ENCODE measurements around the gene VRK2. TPM values are rescaled to one million over a fixed set of nuclear protein-coding genes. Genes with fewer than 3 reads are reported as not detected.

Gene VRK2
- total RNA-seq (2022) = 23.4 and 25.4 TPM in 2 replicates
- Bru-seq, nascent RNA = percentile 67 among the genes with signal in this experiment
- percentile 46 among the genes with signal in this experiment for BruChase-seq, experiment 1, labeled RNA remaining after a 6-hour chase
- percentile 48 among the genes with signal in this experiment for BruChase-seq, experiment 2, labeled RNA remaining after a 2-hour chase
- long read RNA-seq, transcript VRK2-201 (13 exons, 1,888 nt) = major isoform, 19 of 45 reads
- long read RNA-seq, partial matches to known transcripts = 8 of 45 reads
- long read RNA-seq, other reads (novel, unspliced or antisense) = 18 of 45 reads

DNA sequence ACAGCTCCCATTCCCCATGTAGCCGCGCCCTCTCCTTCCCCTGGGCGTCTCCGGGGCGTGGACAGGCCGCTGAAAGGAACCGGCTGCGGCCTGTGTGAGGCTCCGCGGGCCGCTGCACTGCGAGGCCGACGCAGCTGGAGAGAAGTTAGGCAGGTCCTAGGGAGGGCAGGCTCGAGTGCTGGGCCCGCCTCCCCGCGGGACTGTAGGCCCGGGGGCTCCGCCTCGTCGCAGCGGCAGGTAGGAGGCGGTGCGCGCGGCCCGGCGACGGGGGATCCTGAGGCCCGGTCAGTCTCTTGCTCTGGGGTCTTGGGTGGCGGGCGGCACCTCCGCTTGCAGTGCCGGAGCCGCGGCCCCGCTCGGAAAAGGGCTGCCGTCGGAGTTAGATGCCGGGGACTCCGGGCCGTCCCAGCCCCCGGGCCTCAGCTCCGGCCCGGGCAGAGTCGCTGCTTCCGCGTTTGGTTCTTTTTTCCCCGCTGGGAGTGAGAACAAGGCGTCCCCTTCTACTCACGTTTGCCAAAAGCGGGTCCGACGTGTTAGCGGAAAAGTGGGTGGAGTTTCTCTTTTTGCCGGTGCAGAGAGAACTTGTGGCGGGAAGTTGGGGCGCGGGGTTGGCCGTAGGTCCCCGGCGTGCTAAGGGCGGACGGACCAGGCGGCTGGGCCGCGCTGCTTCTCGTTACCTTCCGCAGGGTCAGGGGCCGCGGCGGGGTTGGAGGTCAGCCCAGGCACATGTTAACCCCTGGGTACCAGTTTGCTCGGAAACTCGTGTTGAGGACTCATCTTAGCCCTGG lies at the start of gene VRK2:
Gene VRK2 (plus strand): TSS at position 222 of the 788 bp plus-strand sequence. CDS start 2,026 bp downstream, outside the sequence.
- Mint-ChIP-seq H3K4me1 (ENCODE audit: low read depth, unreplicated experiment) (peaks cover 33% of the 10 kb centered on the region), H3K4me3 (ENCODE audit: low read depth, unreplicated experiment) (peak within 1 kb of the TSS; percentile 94)
- CTCF ChIA-PET = interaction anchor here (0.5 to 0.9 kb wide), 3 partner anchors 19 to 150 kb away, joined by 3 read pairs; no protein-coding TSS in a partner anchor

GRCh38 chr2:58006256-58006951 lies 40.2 kb upstream of the VRK2 start:
- no peak for TF ChIP-seq CTCF (IDR thresholded peaks at IDR 0.05; ENCODE audit: unreplicated experiment)
- no peaks in the 10 kb centered on the region for H3K9me3 Mint-ChIP-seq (ENCODE audit: low read depth, unreplicated experiment)
- H3K27ac Mint-ChIP-seq (ENCODE audit: unreplicated experiment) = no peak overlapping the region
- peaks cover 11% of the 10 kb centered on the region for H3K4me1 Mint-ChIP-seq (ENCODE audit: low read depth, unreplicated experiment)
- CTCF ChIA-PET = no interaction called here
- DNase-seq = no peak
- H3K27me3 Mint-ChIP-seq (ENCODE audit: unreplicated experiment) = no peaks in the 10 kb centered on the region
- no peaks in the 10 kb centered on the region for H3K36me3 Mint-ChIP-seq (ENCODE audit: insufficient read depth, unreplicated experiment)
- intact Hi-C loops (cut with micrococcal nuclease; ENCODE audit: unreplicated experiment) = loop anchor here (10.0 kb wide), 1 partner anchor 348 kb away; no protein-coding TSS in a partner anchor
- no peak overlapping the region for H3K4me3 Mint-ChIP-seq (ENCODE audit: low read depth, unreplicated experiment)
- BruUV-seq (replicated peaks) = no TSS peak

More for the DNA sequence above, at the start of gene VRK2:
- H3K9me3 Mint-ChIP-seq (ENCODE audit: low read depth, unreplicated experiment) = no peaks in the 10 kb centered on the region
- H3K27me3 Mint-ChIP-seq (ENCODE audit: unreplicated experiment) = no peaks in the 10 kb centered on the region
- peak within 1 kb of the TSS; percentile 38 for H3K27ac Mint-ChIP-seq (ENCODE audit: unreplicated experiment)
- peak; percentile 93 for DNase-seq
- intact Hi-C loops (cut with micrococcal nuclease; ENCODE audit: unreplicated experiment) = loop anchor here (10.0 kb wide), 1 partner anchor 188 kb away; no protein-coding TSS in a partner anchor
- no TSS peak for BruUV-seq (replicated peaks)
- no peak for TF ChIP-seq CTCF (IDR thresholded peaks at IDR 0.05; ENCODE audit: unreplicated experiment)
- H3K36me3 Mint-ChIP-seq (ENCODE audit: insufficient read depth, unreplicated experiment) = peaks cover 28% of the 10 kb centered on the region

- no peak for TF ChIP-seq CTCF (IDR thresholded peaks at IDR 0.05; ENCODE audit: unreplicated experiment)
- intact Hi-C loops (cut with micrococcal nuclease; ENCODE audit: unreplicated experiment) = loop anchor here (10.0 kb wide), 1 partner anchor 348 kb away; no protein-coding TSS in a partner anchor
- Mint-ChIP-seq H3K36me3 (ENCODE audit: insufficient read depth, unreplicated experiment) (no peaks in the 10 kb centered on the region), H3K4me1 (ENCODE audit: low read depth, unreplicated experiment) (peaks cover 11% of the 10 kb centered on the region), H3K27me3 (ENCODE audit: unreplicated experiment) (no peaks in the 10 kb centered on the region), H3K27ac (ENCODE audit: unreplicated experiment) (no peak overlapping the region), H3K4me3 (ENCODE audit: low read depth, unreplicated experiment) (no peak overlapping the region), H3K9me3 (ENCODE audit: low read depth, unreplicated experiment) (no peaks in the 10 kb centered on the region)
- DNase-seq = no peak
- BruUV-seq (replicated peaks) = no TSS peak
- CTCF ChIA-PET = no interaction called here
Observed at GRCh38 chr2:58006952-58007284, 39.7 kb upstream of the VRK2 start.

GRCh38 chr2:58010599-58010998 lies 36.0 kb upstream of the VRK2 start:
- no peak for DNase-seq
- Mint-ChIP-seq H3K27me3 (ENCODE audit: unreplicated experiment) (no peaks in the 10 kb centered on the region), H3K27ac (ENCODE audit: unreplicated experiment) (no peak overlapping the region), H3K4me1 (ENCODE audit: low read depth, unreplicated experiment) (peaks cover 11% of the 10 kb centered on the region), H3K36me3 (ENCODE audit: insufficient read depth, unreplicated experiment) (no peaks in the 10 kb centered on the region), H3K4me3 (ENCODE audit: low read depth, unreplicated experiment) (no peak overlapping the region), H3K9me3 (ENCODE audit: low read depth, unreplicated experiment) (no peaks in the 10 kb centered on the region)
- no TSS peak for BruUV-seq (replicated peaks)
- CTCF ChIA-PET = interaction anchor here (0.6 kb wide), 1 partner anchor 244 kb away, joined by 3 read pairs; no protein-coding TSS in a partner anchor
- TF ChIP-seq CTCF (IDR thresholded peaks at IDR 0.05; ENCODE audit: unreplicated experiment) = no peak
- intact Hi-C loops (cut with micrococcal nuclease; ENCODE audit: unreplicated experiment) = no loop called here
